ENCODE data around the gene GRIA4. TPM values are rescaled to one million over a fixed set of nuclear protein-coding genes. Genes with fewer than 3 reads are reported as not detected.

The GRIA4 gene
- total and polyA plus RNA-seq, 2 of the 13 experiments (the other 11 are each of a cell fraction or from before 2014, with no cell fraction given): not detected

DNA sequence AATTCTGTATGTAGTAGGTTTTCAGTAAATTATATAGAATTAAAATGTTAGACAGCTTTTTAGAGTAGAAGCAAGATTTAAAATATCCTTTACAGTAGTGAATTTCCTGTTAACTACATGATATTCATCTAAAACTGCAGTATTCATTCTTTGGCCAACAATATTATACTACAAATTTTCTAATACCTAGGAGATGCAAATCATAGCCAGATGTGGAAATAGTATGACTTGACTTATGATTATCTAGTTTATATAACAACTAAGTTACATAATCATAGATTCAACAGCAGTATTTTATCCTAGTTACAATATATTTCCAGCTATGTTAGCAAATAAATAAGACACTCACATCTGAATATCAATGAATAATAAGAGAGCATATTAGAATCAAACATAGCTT lies 249.0 kb downstream of the GRIA4 start:
- H4K20me1 ChIP-seq (ENCODE audit: insufficient read depth, low read length): no peaks in the 10 kb centered on the region
- ChIA-PET CTCF (ENCODE audit: low intra/inter-chr PET ratio, low total read pairs) (no interaction called here), POLR2A (no interaction called here)
- no peak overlapping the region for H3K4me2 ChIP-seq (ENCODE audit: low read depth, low read length)
- no peaks in the 10 kb centered on the region for H3K27me3 ChIP-seq (ENCODE audit: control insufficient read depth in 1 of 2, insufficient read depth in 2 of 2, low read length in 2 of 2)
- TF ChIP-seq MYPOP (CRISPR knock-in tag; IDR thresholded peaks at IDR 0.05): no peak
- no peak for TF ChIP-seq MAZ (IDR thresholded peaks at IDR 0.05; ENCODE audit: borderline replicate concordance, low read depth, low read length)
- no peak for TF ChIP-seq MAZ (CRISPR knock-in tag; IDR thresholded peaks at IDR 0.05; ENCODE audit: low read depth)
- TF ChIP-seq ZBTB1 (CRISPR knock-in tag; IDR thresholded peaks at IDR 0.05; ENCODE audit: borderline replicate concordance): no peak
- no peak for TF ChIP-seq FOXK2 (IDR thresholded peaks at IDR 0.05)
- no peak for TF ChIP-seq ZNF891 (CRISPR knock-in tag; IDR thresholded peaks at IDR 0.05)
- TF ChIP-seq, protein P1, sequence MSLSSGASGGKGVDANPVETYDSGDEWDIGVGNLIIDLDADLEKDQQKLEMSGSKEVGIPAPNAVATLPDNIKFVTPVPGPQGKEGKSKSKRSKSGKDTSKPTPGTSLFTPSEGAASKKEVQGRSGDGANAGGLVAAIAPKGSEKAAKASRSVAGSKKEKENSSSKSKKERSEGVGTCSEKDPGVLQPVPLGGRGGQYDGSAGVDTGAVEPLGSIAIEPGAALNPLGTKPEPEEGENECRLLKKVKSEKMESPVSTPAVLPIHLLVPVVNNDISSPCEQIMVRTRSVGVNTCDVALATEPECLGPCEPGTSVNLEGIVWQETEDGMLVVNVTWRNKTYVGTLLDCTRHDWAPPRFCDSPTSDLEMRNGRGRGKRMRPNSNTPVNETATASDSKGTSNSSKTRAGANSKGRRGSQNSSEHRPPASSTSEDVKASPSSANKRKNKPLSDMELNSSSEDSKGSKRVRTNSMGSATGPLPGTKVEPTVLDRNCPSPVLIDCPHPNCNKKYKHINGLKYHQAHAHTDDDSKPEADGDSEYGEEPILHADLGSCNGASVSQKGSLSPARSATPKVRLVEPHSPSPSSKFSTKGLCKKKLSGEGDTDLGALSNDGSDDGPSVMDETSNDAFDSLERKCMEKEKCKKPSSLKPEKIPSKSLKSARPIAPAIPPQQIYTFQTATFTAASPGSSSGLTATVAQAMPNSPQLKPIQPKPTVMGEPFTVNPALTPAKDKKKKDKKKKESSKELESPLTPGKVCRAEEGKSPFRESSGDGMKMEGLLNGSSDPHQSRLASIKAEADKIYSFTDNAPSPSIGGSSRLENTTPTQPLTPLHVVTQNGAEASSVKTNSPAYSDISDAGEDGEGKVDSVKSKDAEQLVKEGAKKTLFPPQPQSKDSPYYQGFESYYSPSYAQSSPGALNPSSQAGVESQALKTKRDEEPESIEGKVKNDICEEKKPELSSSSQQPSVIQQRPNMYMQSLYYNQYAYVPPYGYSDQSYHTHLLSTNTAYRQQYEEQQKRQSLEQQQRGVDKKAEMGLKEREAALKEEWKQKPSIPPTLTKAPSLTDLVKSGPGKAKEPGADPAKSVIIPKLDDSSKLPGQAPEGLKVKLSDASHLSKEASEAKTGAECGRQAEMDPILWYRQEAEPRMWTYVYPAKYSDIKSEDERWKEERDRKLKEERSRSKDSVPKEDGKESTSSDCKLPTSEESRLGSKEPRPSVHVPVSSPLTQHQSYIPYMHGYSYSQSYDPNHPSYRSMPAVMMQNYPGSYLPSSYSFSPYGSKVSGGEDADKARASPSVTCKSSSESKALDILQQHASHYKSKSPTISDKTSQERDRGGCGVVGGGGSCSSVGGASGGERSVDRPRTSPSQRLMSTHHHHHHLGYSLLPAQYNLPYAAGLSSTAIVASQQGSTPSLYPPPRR (CRISPR knock-in tag; IDR thresholded peaks at IDR 0.05; ENCODE audit: borderline replicate concordance): no peak
- TF ChIP-seq ARHGAP35 (CRISPR knock-in tag; IDR thresholded peaks at IDR 0.05; ENCODE audit: borderline replicate concordance): no peak
- TF ChIP-seq SNRNP70 (IDR thresholded peaks at IDR 0.05; ENCODE audit: low read depth, low read length): no peak
- TF ChIP-seq, protein P2, sequence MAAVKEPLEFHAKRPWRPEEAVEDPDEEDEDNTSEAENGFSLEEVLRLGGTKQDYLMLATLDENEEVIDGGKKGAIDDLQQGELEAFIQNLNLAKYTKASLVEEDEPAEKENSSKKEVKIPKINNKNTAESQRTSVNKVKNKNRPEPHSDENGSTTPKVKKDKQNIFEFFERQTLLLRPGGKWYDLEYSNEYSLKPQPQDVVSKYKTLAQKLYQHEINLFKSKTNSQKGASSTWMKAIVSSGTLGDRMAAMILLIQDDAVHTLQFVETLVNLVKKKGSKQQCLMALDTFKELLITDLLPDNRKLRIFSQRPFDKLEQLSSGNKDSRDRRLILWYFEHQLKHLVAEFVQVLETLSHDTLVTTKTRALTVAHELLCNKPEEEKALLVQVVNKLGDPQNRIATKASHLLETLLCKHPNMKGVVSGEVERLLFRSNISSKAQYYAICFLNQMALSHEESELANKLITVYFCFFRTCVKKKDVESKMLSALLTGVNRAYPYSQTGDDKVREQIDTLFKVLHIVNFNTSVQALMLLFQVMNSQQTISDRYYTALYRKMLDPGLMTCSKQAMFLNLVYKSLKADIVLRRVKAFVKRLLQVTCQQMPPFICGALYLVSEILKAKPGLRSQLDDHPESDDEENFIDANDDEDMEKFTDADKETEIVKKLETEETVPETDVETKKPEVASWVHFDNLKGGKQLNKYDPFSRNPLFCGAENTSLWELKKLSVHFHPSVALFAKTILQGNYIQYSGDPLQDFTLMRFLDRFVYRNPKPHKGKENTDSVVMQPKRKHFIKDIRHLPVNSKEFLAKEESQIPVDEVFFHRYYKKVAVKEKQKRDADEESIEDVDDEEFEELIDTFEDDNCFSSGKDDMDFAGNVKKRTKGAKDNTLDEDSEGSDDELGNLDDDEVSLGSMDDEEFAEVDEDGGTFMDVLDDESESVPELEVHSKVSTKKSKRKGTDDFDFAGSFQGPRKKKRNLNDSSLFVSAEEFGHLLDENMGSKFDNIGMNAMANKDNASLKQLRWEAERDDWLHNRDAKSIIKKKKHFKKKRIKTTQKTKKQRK (IDR thresholded peaks at IDR 0.05; ENCODE audit: low read length): no peak
- TF ChIP-seq ARID4A (CRISPR knock-in tag; IDR thresholded peaks at IDR 0.05; ENCODE audit: borderline replicate concordance): no peak
- no peak overlapping the region for H3K4me3 ChIP-seq (replicated peaks in 1 of 3; ENCODE audit: insufficient read depth in 1 of 3, low read depth in 2 of 3, low read length in 3 of 3)
- DNase-seq (ENCODE audit: low spot score) (no peak), ATAC-seq (no peak), FAIRE-seq (no peak)
- BruUV-seq (replicated peaks): no TSS peak
- no peaks in the 10 kb centered on the region for H3K36me3 ChIP-seq (replicated peaks in 1 of 2; ENCODE audit: control insufficient read depth in 1 of 2, insufficient read depth in 2 of 2, low read length in 2 of 2)
- no peaks in the 10 kb centered on the region for H3K9me3 ChIP-seq (ENCODE audit: low read length)
- intact Hi-C loops (cut with micrococcal nuclease; ENCODE audit: unreplicated experiment): no loop called here
- H3K27ac ChIP-seq (ENCODE audit: extremely low read length, insufficient read depth, low read length): no peak overlapping the region
- in situ Hi-C loops (cut with HindIII; ENCODE audit: extremely low pct_ligation_motif_present, low pct_unique_long_range_greater_than_20kb): no loop called here
- no peaks in the 10 kb centered on the region for H3K4me1 ChIP-seq (ENCODE audit: insufficient read depth, low read length)
- no peak overlapping the region for H2AFZ ChIP-seq (ENCODE audit: low read length)
- H3K79me2 ChIP-seq (ENCODE audit: insufficient read depth, low read length): no peaks in the 10 kb centered on the region
- no peak overlapping the region for H3K9ac ChIP-seq (ENCODE audit: insufficient read depth, low read depth, low read length)
